Keratinocyte (primary cell): ENCODE results near the gene CALR3. TPM values are rescaled to one million over a fixed set of nuclear protein-coding genes. Genes with fewer than 3 reads are reported as not detected.

Experiments
- DNase-seq: peaks from one replicate; pipeline ENCODE4 v3.0.0-alpha.2; 2011; ENCODE audit warnings: low read depth, missing footprints, low spot score
- FAIRE-seq: peaks from 2 replicates; lab custom pipeline; 2011; peaks lifted over from hg19 to GRCh38; lab: Jason Lieb, UNC
- H2AFZ ChIP-seq: 2 replicates; pipeline ENCODE4 v1.6.0; 2012; ENCODE audit warnings: low read length, control low read depth, inconsistent platforms; ENCODE audit not compliant: control insufficient read depth
- H3K27ac ChIP-seq: 2 replicates; pipeline ENCODE4 v1.5.1; 2011; ENCODE audit warnings: low read length; ENCODE audit not compliant: control insufficient read depth, insufficient read depth
- H3K27me3 ChIP-seq: 3 replicates; pipeline ENCODE4 v1.6.0; 2011; ENCODE audit warnings: low read length; ENCODE audit not compliant: control insufficient read depth, insufficient read depth; ENCODE audit errors: extremely low read depth
- H3K36me3 ChIP-seq, 2 experiments: 2 replicates in 1 of 2; 3 replicates in 1 of 2; pipeline ENCODE4 v1.5.1; 2011; ENCODE audit warnings: low read length in 2 of 2, mild to moderate bottlenecking in 1 of 2; ENCODE audit not compliant: control insufficient read depth in 2 of 2, insufficient read depth in 2 of 2; ENCODE audit errors: extremely low read depth in 1 of 2
- H3K4me1 ChIP-seq: 3 replicates; pipeline ENCODE4 v1.5.1; 2011; ENCODE audit warnings: low read length; ENCODE audit not compliant: control insufficient read depth, insufficient read depth; ENCODE audit errors: extremely low read depth
- H3K4me2 ChIP-seq: 3 replicates; pipeline ENCODE4 v1.6.0; 2011; ENCODE audit warnings: low read depth, low read length; ENCODE audit not compliant: control insufficient read depth, insufficient read depth; ENCODE audit errors: extremely low read depth
- H3K4me3 ChIP-seq, 3 experiments: fragments of 200-600 bp in 1 of 3; sonication (generic) in 1 of 3; 2 replicates in 2 of 3; 3 replicates in 1 of 3; pipeline ENCODE4 v1.5.1; 2011 to 2016; ENCODE audit warnings: low read length in 3 of 3, mild to moderate bottlenecking in 3 of 3, control low read depth in 2 of 3, inconsistent platforms in 1 of 3, low read depth in 1 of 3, mixed read lengths in 1 of 3, mixed run types in 1 of 3, moderate library complexity in 1 of 3; ENCODE audit not compliant: control insufficient read depth in 2 of 3, insufficient read depth in 2 of 3; ENCODE audit errors: extremely low read depth in 1 of 3
- H3K79me2 ChIP-seq: 2 replicates; pipeline ENCODE4 v1.6.0; 2012; ENCODE audit warnings: low read length; ENCODE audit not compliant: control insufficient read depth, insufficient read depth
- H3K9ac ChIP-seq: 3 replicates; pipeline ENCODE4 v1.6.0; 2011; ENCODE audit warnings: low read length; ENCODE audit not compliant: control insufficient read depth, insufficient read depth; ENCODE audit errors: extremely low read depth
- H3K9me1 ChIP-seq: 3 replicates; pipeline ENCODE4 v1.6.0; 2011; ENCODE audit warnings: low read length; ENCODE audit not compliant: control insufficient read depth, insufficient read depth; ENCODE audit errors: extremely low read depth
- H3K9me3 ChIP-seq: 2 replicates; pipeline ENCODE4 v1.5.1; 2012; ENCODE audit warnings: low read depth, low read length; ENCODE audit not compliant: control insufficient read depth
- H4K20me1 ChIP-seq: 3 replicates; pipeline ENCODE4 v1.6.0; 2011; ENCODE audit warnings: low read length; ENCODE audit not compliant: control insufficient read depth, insufficient read depth; ENCODE audit errors: extremely low read depth
- EZH2 ChIP-seq: IDR thresholded peaks from one replicate; pipeline ENCODE4 v1.6.1; 2012; ENCODE audit warnings: inconsistent platforms, mild to moderate bottlenecking, low read length, moderate library complexity
- dilution Hi-C: fragments of 300-500 bp; cut with MboI; formaldehyde crosslinking; loops from one replicate; pipeline ENCODE4 v1.7.0; 2020; ENCODE audit warnings: low sequenced_read_pairs; ENCODE audit not compliant: extremely low pct_ligation_motif_present
- polyA plus RNA-seq, 5 experiments: library from polyadenylated mRNA; depleted of rRNA in 3 of 5; stranded (reverse) in 3 of 5; stranded (forward) in 1 of 5; unstranded in 1 of 5; fragments of >200 nt; gene quantifications; 1 replicate in 1 of 5; 2 replicates in 3 of 5; 3 replicates in 1 of 5; pipeline versions ENCODE4 v1.2.1 to v1.2.3, GENCODE V29; 2011 to 2012; ENCODE audit warnings: missing spikeins in 2 of 5, low read depth in 1 of 5, low replicate concordance in 1 of 5
- TF ChIP-seq, protein P1 (sequence below), 3 experiments: IDR thresholded peaks in 1 of 3; conservative IDR thresholded peaks in 1 of 3; optimal IDR thresholded peaks in 1 of 3; 2 replicates in 2 of 3; 3 replicates in 1 of 3; pipeline versions ENCODE3 to v1.5.1; 2011; ENCODE audit warnings: low read length in 3 of 3, mild to moderate bottlenecking in 3 of 3, moderate library complexity in 2 of 3, control low read depth in 1 of 3, inconsistent platforms in 1 of 3; ENCODE audit not compliant: insufficient read depth in 2 of 3; ENCODE audit errors: extremely low read depth in 1 of 3

CALR3 gene
- polyA plus RNA-seq, 1 donor (not counting 4 experiments of a cell fraction or from before 2014, with no cell fraction given) = not detected

DNA sequence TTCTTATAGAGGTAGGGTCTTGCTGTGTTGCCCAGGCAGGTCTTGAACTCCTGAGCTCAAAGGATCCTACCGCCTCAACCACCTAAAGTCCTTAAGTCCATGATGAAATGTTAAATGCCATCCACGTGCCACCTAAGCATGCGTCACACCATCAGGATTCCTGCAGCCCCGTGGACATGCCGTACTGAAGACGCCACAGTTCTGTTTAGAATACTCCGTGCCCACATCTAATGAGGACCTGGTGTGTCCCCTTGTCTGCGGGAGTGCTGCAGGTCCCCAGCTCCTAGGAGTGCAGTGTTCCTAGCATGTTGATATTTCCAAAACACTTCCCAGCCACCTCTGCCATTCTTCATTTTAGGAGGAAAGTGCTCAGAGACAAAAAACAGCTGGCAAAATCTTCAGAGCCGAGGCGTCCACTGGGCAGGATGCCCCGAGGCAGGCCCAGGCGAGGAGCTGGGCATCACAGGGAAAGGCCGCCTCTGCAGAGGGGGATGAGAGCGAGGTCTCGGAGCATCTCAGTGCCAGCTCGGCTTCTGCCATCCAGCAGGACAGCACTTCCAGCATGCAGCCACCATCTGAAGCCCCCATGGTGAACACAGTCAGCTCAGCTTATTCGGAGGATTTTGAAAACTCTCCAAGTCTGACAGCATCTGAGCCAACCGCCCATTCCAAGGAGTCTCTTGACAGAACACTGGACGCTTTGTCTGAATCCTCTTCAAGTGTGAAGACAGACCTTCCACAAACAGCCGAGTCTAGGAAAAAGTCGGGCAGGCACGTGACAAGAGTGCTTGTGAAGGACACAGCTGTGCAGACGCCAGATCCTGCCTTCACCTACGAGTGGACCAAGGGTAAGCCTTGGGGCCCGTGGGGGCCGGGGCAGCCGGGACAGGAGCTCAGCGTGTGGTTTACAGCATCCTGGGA is 13.4 kb upstream of the CALR3 start:
- Histone ChIP-seq H3K36me3 (peaks cover 6 to 7% of the 10 kb centered on the region in 2 experiments), H3K4me2 (no peak overlapping the region), H3K27me3 (no peaks in the 10 kb centered on the region), H3K9me3 (no peaks in the 10 kb centered on the region), H2AFZ (no peak overlapping the region), H3K27ac (no peak overlapping the region), H3K9ac (no peak overlapping the region), H4K20me1 (no peaks in the 10 kb centered on the region), H3K4me3 (no peak overlapping the region), H3K4me1 (no peaks in the 10 kb centered on the region), H3K79me2 (no peaks in the 10 kb centered on the region), H3K9me1 (no peaks in the 10 kb centered on the region)
- no peak for TF ChIP-seq EZH2
- TF ChIP-seq, protein P1, sequence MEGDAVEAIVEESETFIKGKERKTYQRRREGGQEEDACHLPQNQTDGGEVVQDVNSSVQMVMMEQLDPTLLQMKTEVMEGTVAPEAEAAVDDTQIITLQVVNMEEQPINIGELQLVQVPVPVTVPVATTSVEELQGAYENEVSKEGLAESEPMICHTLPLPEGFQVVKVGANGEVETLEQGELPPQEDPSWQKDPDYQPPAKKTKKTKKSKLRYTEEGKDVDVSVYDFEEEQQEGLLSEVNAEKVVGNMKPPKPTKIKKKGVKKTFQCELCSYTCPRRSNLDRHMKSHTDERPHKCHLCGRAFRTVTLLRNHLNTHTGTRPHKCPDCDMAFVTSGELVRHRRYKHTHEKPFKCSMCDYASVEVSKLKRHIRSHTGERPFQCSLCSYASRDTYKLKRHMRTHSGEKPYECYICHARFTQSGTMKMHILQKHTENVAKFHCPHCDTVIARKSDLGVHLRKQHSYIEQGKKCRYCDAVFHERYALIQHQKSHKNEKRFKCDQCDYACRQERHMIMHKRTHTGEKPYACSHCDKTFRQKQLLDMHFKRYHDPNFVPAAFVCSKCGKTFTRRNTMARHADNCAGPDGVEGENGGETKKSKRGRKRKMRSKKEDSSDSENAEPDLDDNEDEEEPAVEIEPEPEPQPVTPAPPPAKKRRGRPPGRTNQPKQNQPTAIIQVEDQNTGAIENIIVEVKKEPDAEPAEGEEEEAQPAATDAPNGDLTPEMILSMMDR (optimal IDR thresholded peaks at IDR 0.05 in 1 of 3, IDR thresholded peaks at IDR 0.05 in 1 of 3, conservative IDR thresholded peaks at IDR 0.05 in 1 of 3; ENCODE audit: extremely low read depth in 1 of 3, insufficient read depth in 2 of 3, low read length in 3 of 3) = no peak
- no peak for FAIRE-seq
- DNase-seq = no peak
- dilution Hi-C loops = no loop called here

DNA sequence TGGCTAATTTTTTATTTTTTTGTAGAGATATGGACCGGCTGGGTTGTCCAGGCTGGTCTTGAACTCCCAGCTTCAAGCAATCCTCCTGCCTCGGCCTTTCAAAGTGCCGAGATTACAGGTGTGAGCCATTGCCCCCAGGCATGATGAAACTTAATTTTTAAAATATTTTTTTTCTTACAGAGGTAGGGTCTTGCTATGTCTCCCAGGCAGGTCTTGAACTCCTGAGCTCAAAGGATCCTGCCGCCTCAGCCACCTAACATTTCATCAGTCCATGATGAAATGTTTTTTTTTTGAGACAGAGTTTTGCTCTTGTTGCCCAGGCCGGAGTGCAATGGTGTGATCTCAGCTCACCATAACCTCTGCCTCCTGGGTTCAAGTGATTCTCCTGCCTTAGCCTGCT is 12.6 kb upstream of the CALR3 start:
- dilution Hi-C loops = no loop called here
- DNase-seq (no peak), FAIRE-seq (no peak)
- Histone ChIP-seq H3K4me2 (no peak overlapping the region), H3K4me1 (no peaks in the 10 kb centered on the region), H3K36me3 (peaks cover 6 to 7% of the 10 kb centered on the region in 2 experiments), H3K27me3 (no peaks in the 10 kb centered on the region), H3K79me2 (no peaks in the 10 kb centered on the region), H3K9me3 (no peaks in the 10 kb centered on the region), H4K20me1 (no peaks in the 10 kb centered on the region), H3K9me1 (no peaks in the 10 kb centered on the region), H3K4me3 (no peak overlapping the region), H3K9ac (no peak overlapping the region), H2AFZ (no peak overlapping the region), H3K27ac (no peak overlapping the region)
- no peak for TF ChIP-seq EZH2
- TF ChIP-seq, protein P1 (optimal IDR thresholded peaks at IDR 0.05 in 1 of 3, IDR thresholded peaks at IDR 0.05 in 1 of 3, conservative IDR thresholded peaks at IDR 0.05 in 1 of 3; ENCODE audit: extremely low read depth in 1 of 3, insufficient read depth in 2 of 3, low read length in 3 of 3) = no peak
